Caki2 (cell line): ENCODE results near the gene LCMT1. TPM values are rescaled to one million over a fixed set of nuclear protein-coding genes. Genes with fewer than 3 reads are reported as not detected.
"Not testable (repeated sequence)": the region's sequence is repeated elsewhere in the genome, so short reads cannot be mapped to it uniquely, and the experiment has no call there.

ENCODE experiments used
- DNase-seq: peaks from one replicate; pipeline ENCODE4 v3.0.0-alpha.2; 2015; ENCODE audit warnings: low read depth
- in situ Hi-C: cut with HindIII; loops from 2 replicates; pipeline ENCODE4 v1.10.0; 2016; ENCODE audit warnings: low sequenced_read_pairs, low pct_unique_long_range_greater_than_20kb, mixed read lengths
- total RNA-seq: library from RNA; depleted of rRNA; stranded (reverse); fragments of >200 nt; shearing (Covaris generic); gene quantifications from 2 replicates; pipeline ENCODE4 v1.2.3, GENCODE V29; 2014; ENCODE audit warnings: low replicate concordance

Gene LCMT1
- total RNA-seq, 1 experiment from 2014 or later, result 48.0 TPM

- in situ Hi-C loops, result no loop called here
- DNase-seq, result no peak
Measured at GRCh38 chr16:25174285-25174684, 62.7 kb downstream of the LCMT1 start.

- DNase-seq, result no peak
- in situ Hi-C loops, result no loop called here
Measured at GRCh38 chr16:25176136-25176535, 64.6 kb downstream of the LCMT1 start.

GRCh38 chr16:25177512-25177830, 65.9 kb downstream of the LCMT1 start:
- in situ Hi-C loops, result no loop called here

GRCh38 chr16:25177831-25178688, 66.5 kb downstream of the LCMT1 start:
- DNase-seq, result no peak

More at GRCh38 chr16:25177512-25177830, 65.9 kb downstream of the LCMT1 start:
- no peak for DNase-seq

GRCh38 chr16:25181236-25181635, 69.7 kb downstream of the LCMT1 start:
- in situ Hi-C loops, DNase-seq: not testable (repeated sequence)

More at GRCh38 chr16:25177831-25178688, 66.5 kb downstream of the LCMT1 start:
- in situ Hi-C loops, result no loop called here

- DNase-seq, result no peak
- in situ Hi-C loops, result no loop called here
Measured at GRCh38 chr16:25184771-25185170, 73.2 kb downstream of the LCMT1 start.

GRCh38 chr16:25187491-25187795, 75.9 kb downstream of the LCMT1 start:
- in situ Hi-C loops, result no loop called here
- no peak for DNase-seq

- in situ Hi-C loops, result no loop called here
Measured at GRCh38 chr16:25189305-25189704, 77.8 kb downstream of the LCMT1 start.

GRCh38 chr16:25192096-25192495, 80.6 kb downstream of the LCMT1 start:
- in situ Hi-C loops, result no loop called here
- DNase-seq, result no peak

More at GRCh38 chr16:25189305-25189704, 77.8 kb downstream of the LCMT1 start:
- DNase-seq, result no peak

- DNase-seq, result no peak
- in situ Hi-C loops, result no loop called here
Measured at GRCh38 chr16:25194273-25194878, 82.8 kb downstream of the LCMT1 start.

- DNase-seq, result peak; percentile 22
Measured at GRCh38 chr16:25198021-25198420, 86.5 kb downstream of the LCMT1 start.

GRCh38 chr16:25199457-25199856, 87.9 kb downstream of the LCMT1 start:
- in situ Hi-C loops, result no loop called here
- DNase-seq, result no peak

More at GRCh38 chr16:25198021-25198420, 86.5 kb downstream of the LCMT1 start:
- in situ Hi-C loops, result no loop called here

GRCh38 chr16:25210758-25211157, 99.2 kb downstream of the LCMT1 start:
- in situ Hi-C loops, result no loop called here
- DNase-seq, result peak; percentile 30

- in situ Hi-C loops, result no loop called here
- DNase-seq, result no peak
Measured at GRCh38 chr16:25212636-25213035, 101.1 kb downstream of the LCMT1 start.

GRCh38 chr16:25213709-25214397, 102.3 kb downstream of the LCMT1 start:
- in situ Hi-C loops, result no loop called here

GRCh38 chr16:25217112-25217511, 105.6 kb downstream of the LCMT1 start:
- DNase-seq, result no peak
- in situ Hi-C loops, result no loop called here

More at GRCh38 chr16:25213709-25214397, 102.3 kb downstream of the LCMT1 start:
- DNase-seq, result no peak

- in situ Hi-C loops, result no loop called here
- DNase-seq, result no peak
Measured at GRCh38 chr16:25217921-25218320, 106.4 kb downstream of the LCMT1 start.

- in situ Hi-C loops, result no loop called here
- DNase-seq, result no peak
Measured at GRCh38 chr16:25219070-25219737, 107.7 kb downstream of the LCMT1 start.

- no peak for DNase-seq
- in situ Hi-C loops, result no loop called here
Measured at GRCh38 chr16:25222959-25223358, 111.4 kb downstream of the LCMT1 start.
